Endothelial cell of umbilical vein (primary cell): ENCODE data around the gene FGF23.

ENCODE experiments used
- EZH2 ChIP-seq: IDR thresholded peaks from 2 replicates; pipeline ENCODE4 v1.6.1; 2012; ENCODE audit warnings: borderline replicate concordance, low read depth, mild to moderate bottlenecking, moderate library complexity, low read length, inconsistent platforms; ENCODE audit not compliant: severe bottlenecking
- GATA2 ChIP-seq: IDR thresholded peaks from 2 replicates; pipeline ENCODE4 v1.7.0; 2011; ENCODE audit warnings: low read depth, mild to moderate bottlenecking, moderate library complexity, mixed read lengths, low read length; ENCODE audit not compliant: insufficient read length, insufficient read depth
- MAX ChIP-seq: IDR thresholded peaks from 2 replicates; pipeline ENCODE4 v1.6.1; 2011; ENCODE audit not compliant: insufficient read depth, insufficient read length
- MYC ChIP-seq: IDR thresholded peaks from one replicate; pipeline ENCODE4 v1.6.1; 2011; ENCODE audit warnings: mild to moderate bottlenecking, low read depth, low read length
- POLR2A ChIP-seq: IDR thresholded peaks from 2 replicates; pipeline ENCODE4 v1.6.1; 2012; ENCODE audit warnings: low read depth, mild to moderate bottlenecking, control low read depth, low read length
- POLR2AphosphoS5 ChIP-seq: IDR thresholded peaks from 2 replicates; pipeline ENCODE4 v1.6.1; 2012; ENCODE audit warnings: low read depth, mild to moderate bottlenecking, control low read depth, low read length, moderate library complexity; ENCODE audit not compliant: insufficient read depth
- TF ChIP-seq, protein P1 (sequence below), 2 donors: IDR thresholded peaks; 1 replicate in 1 of 2; 2 replicates in 1 of 2; pipeline ENCODE4 v1.5.1; 2011; ENCODE audit warnings: low read length in 2 of 2, mild to moderate bottlenecking in 2 of 2, moderate library complexity in 2 of 2, control low read depth in 1 of 2, inconsistent platforms in 1 of 2, low read depth in 1 of 2; ENCODE audit not compliant: insufficient read depth in 1 of 2; ENCODE audit errors: extremely low read depth in 1 of 2

- TF ChIP-seq, protein P1, sequence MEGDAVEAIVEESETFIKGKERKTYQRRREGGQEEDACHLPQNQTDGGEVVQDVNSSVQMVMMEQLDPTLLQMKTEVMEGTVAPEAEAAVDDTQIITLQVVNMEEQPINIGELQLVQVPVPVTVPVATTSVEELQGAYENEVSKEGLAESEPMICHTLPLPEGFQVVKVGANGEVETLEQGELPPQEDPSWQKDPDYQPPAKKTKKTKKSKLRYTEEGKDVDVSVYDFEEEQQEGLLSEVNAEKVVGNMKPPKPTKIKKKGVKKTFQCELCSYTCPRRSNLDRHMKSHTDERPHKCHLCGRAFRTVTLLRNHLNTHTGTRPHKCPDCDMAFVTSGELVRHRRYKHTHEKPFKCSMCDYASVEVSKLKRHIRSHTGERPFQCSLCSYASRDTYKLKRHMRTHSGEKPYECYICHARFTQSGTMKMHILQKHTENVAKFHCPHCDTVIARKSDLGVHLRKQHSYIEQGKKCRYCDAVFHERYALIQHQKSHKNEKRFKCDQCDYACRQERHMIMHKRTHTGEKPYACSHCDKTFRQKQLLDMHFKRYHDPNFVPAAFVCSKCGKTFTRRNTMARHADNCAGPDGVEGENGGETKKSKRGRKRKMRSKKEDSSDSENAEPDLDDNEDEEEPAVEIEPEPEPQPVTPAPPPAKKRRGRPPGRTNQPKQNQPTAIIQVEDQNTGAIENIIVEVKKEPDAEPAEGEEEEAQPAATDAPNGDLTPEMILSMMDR (IDR thresholded peaks at IDR 0.05; ENCODE audit: extremely low read depth in 1 of 2, insufficient read depth in 1 of 2, low read depth in 1 of 2, low read length in 2 of 2), result no peak
- TF ChIP-seq EZH2 (no peak), MAX (no peak), POLR2AphosphoS5 (no peak), GATA2 (no peak), MYC (no peak), POLR2A (no peak)
Observed at GRCh38 chr12:4320497-4320852, 59.0 kb downstream of the FGF23 start.
